SK-N-SH treated with all-trans-retinoic acid at 6 μM for 48 hours (cell line): Measurements from ENCODE around the gene TEC.

Experiments used
- ARNTL ChIP-seq: fragments of 450-650 bp; formaldehyde crosslinking; IDR thresholded peaks from 2 replicates; pipeline ENCODE4 v1.5.0; 2020; ENCODE audit warnings: low read depth, mild to moderate bottlenecking, moderate library complexity, borderline replicate concordance
- CREB5 ChIP-seq: fragments of 250-450 bp; sonication (Bioruptor Pico); IDR thresholded peaks from 2 replicates; pipeline ENCODE4 v1.5.1; 2020; ENCODE audit warnings: low read depth, mild to moderate bottlenecking, moderate library complexity
- PATZ1 ChIP-seq: fragments of 250-450 bp; sonication (Bioruptor Pico); IDR thresholded peaks from 2 replicates; pipeline ENCODE4 v1.8.0; 2020; ENCODE audit warnings: mild to moderate bottlenecking, moderate library complexity, borderline replicate concordance

GRCh38 chr4:48169636-48170035 is 100.0 kb downstream of the TEC start:
- TF ChIP-seq ARNTL (no peak), PATZ1 (CRISPR knock-in tag) (no peak), CREB5 (no peak)
